ENCODE data around the gene CACNA1S. TPM values are rescaled to one million over a fixed set of nuclear protein-coding genes. Genes with fewer than 3 reads are reported as not detected.

Gene CACNA1S
- total RNA-seq, 4 donors from 2014 or later = 0.07 TPM; not detected in 3

- DNase-seq = peak; percentile 65 to 71
- Histone ChIP-seq H3K36me3 (no peaks in the 10 kb centered on the region), H3K4me3 (no peak overlapping the region), H3K9me3 (no peaks in the 10 kb centered on the region), H3K27ac (peak overlapping the region; percentile 75 to 78), H3K4me1 (peaks cover 0 to 7% of the 10 kb centered on the region in 2 donors), H3K27me3 (no peaks in the 10 kb centered on the region)
- TF ChIP-seq CTCF (IDR thresholded peaks at IDR 0.05) (no peak), POLR2A (IDR thresholded peaks at IDR 0.05) (no peak)
- intact Hi-C loops (cut with DNase I; ENCODE audit: low total_unique reads) = no loop called here
Measured at GRCh38 chr1:201137579-201138310, 25.5 kb upstream of the CACNA1S start.

GRCh38 chr1:201137024-201137392 is 24.8 kb upstream of the CACNA1S start:
- no peak overlapping the region for H3K4me3 ChIP-seq
- DNase-seq = no peak
- intact Hi-C loops (cut with DNase I; ENCODE audit: low total_unique reads) = no loop called here
- H3K4me1 ChIP-seq = peaks cover 0 to 7% of the 10 kb centered on the region in 2 donors
- H3K27ac ChIP-seq = peak overlapping the region; percentile 59 to 75
- no peaks in the 10 kb centered on the region for H3K36me3 ChIP-seq
- no peaks in the 10 kb centered on the region for H3K27me3 ChIP-seq
- TF ChIP-seq CTCF (IDR thresholded peaks at IDR 0.05) (no peak), POLR2A (IDR thresholded peaks at IDR 0.05) (no peak)
- no peaks in the 10 kb centered on the region for H3K9me3 ChIP-seq

GRCh38 chr1:201136355-201137023 is 24.3 kb upstream of the CACNA1S start:
- intact Hi-C loops (cut with DNase I; ENCODE audit: low total_unique reads) = no loop called here
- H3K27me3 ChIP-seq = no peaks in the 10 kb centered on the region
- H3K4me1 ChIP-seq = peaks cover 0 to 7% of the 10 kb centered on the region in 2 donors
- no peak for TF ChIP-seq POLR2A (IDR thresholded peaks at IDR 0.05)
- no peak for TF ChIP-seq CTCF (IDR thresholded peaks at IDR 0.05)
- no peaks in the 10 kb centered on the region for H3K9me3 ChIP-seq
- no peak for DNase-seq
- H3K27ac ChIP-seq = peak overlapping the region in 1 of 2 donors; percentile 59
- no peak overlapping the region for H3K4me3 ChIP-seq
- no peaks in the 10 kb centered on the region for H3K36me3 ChIP-seq

- no peaks in the 10 kb centered on the region for H3K9me3 ChIP-seq
- TF ChIP-seq POLR2A (IDR thresholded peaks at IDR 0.05) (no peak), CTCF (IDR thresholded peaks at IDR 0.05) (no peak)
- H3K36me3 ChIP-seq = no peaks in the 10 kb centered on the region
- H3K27me3 ChIP-seq = no peaks in the 10 kb centered on the region
- DNase-seq = no peak
- peaks cover 0 to 7% of the 10 kb centered on the region in 2 donors for H3K4me1 ChIP-seq
- intact Hi-C loops (cut with DNase I; ENCODE audit: low total_unique reads) = no loop called here
- H3K27ac ChIP-seq = no peak overlapping the region
- H3K4me3 ChIP-seq = no peak overlapping the region
Measured at GRCh38 chr1:201134405-201134804, 22.2 kb upstream of the CACNA1S start.

GRCh38 chr1:201131398-201131797 is 19.2 kb upstream of the CACNA1S start:
- Histone ChIP-seq H3K27ac (no peak overlapping the region), H3K27me3 (no peaks in the 10 kb centered on the region), H3K36me3 (no peaks in the 10 kb centered on the region), H3K4me1 (peaks cover 0 to 4% of the 10 kb centered on the region in 2 donors), H3K4me3 (no peak overlapping the region), H3K9me3 (no peaks in the 10 kb centered on the region)
- TF ChIP-seq CTCF (IDR thresholded peaks at IDR 0.05) (no peak), POLR2A (IDR thresholded peaks at IDR 0.05) (no peak)
- intact Hi-C loops (cut with DNase I; ENCODE audit: low total_unique reads) = no loop called here
- no peak for DNase-seq
